ENCODE data around the gene UBE2S.
"Not testable (repeated sequence)": the region's sequence is repeated elsewhere in the genome, so short reads cannot be mapped to it uniquely, and the experiment has no call there.

UBE2S gene

DNA sequence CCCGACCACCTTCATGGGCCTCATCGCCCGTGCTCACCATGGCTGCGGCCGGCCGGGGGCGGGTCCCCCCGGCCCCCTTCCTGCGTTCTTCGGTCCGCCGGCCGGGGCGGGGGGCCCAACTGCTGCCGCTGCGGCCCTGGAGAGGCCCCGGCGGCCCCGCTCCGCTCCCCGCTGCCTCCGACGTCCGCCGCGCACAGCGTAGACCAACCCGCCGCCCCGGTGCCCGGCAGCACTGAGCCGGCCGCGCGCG is at the start of gene UBE2S:
UBE2S (minus strand) TSS at position 239 of the 250 bp plus-strand sequence; CDS start at position 40, 199 bp downstream.
- DNase-seq = not testable (repeated sequence)

DNA sequence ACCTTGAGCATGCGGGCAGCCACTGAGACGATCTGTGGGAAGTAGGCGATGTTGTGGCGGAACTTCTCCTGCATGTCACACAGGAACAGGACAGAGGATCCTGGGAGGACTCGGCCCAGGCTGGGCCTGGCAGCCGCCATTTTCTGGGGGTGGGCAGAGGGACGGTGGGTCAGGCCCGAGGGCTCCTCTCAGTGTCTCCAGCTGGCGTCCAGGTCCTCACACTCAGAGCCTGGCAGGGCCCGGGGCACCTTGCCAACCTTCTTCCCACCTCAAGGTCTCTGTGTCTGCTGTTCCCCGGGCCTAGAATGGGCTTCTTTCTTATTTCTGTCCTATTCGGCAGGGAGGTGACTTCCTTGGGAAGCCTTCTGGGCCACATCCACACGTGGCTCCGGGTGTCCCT is 48.8 kb upstream of the UBE2S start:
- no peak for DNase-seq

DNA sequence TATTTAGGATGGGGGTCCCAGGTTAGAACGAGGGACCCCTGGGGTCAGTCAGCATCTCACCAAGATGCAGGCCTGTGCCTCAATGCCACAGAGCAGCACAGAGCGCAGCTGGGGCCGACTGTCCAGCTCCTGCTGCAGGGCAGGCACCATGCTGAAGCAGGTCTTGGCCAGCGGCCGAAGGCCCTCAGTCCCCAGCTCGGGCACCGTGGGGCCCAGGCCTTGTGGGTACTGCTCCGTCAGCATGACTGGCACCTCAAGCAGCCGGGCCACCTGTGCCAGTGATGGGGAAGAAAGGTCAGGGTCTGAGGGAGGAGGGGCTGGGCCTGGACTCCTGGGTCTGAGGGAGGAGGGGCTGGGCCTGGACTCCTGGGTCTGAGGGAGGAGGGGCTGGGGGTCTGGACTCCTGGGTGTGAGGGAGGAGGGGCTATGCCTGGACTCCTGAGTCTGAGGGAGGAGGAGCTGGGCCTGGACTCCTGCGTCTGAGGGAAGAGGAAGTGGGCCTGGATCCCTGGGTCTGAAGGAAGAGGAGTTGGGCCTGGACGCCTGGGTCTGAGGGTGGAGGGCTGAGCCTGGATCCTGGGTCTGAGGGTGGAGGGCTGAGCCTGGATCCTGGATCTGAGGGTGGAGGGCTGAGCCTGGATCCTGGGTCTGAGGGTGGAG is 48.1 kb upstream of the UBE2S start:
- no peak for DNase-seq

DNA sequence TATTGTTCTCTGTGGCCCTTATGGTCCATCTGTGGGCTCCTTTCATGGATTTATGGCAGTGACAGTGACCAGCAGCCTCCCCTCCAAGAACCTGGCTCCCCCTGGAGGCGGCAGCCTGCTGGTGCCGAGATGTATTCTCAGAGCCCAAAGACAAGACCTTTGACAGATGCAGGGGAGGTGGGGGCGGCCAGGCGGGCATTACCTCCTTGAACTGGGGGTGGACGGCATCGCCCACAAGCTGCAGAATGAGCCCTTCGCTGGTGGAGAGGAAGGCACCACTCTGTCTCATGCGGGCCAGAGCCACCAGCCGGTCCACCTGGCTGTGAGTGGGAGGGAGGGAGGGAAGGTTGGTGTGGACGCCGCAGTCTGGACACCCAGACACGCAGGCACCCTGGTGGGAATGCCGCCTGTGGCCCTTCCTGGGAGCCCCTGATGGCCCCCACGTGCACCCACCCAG is 47.2 kb upstream of the UBE2S start:
- DNase-seq = peak; percentile 52

DNA sequence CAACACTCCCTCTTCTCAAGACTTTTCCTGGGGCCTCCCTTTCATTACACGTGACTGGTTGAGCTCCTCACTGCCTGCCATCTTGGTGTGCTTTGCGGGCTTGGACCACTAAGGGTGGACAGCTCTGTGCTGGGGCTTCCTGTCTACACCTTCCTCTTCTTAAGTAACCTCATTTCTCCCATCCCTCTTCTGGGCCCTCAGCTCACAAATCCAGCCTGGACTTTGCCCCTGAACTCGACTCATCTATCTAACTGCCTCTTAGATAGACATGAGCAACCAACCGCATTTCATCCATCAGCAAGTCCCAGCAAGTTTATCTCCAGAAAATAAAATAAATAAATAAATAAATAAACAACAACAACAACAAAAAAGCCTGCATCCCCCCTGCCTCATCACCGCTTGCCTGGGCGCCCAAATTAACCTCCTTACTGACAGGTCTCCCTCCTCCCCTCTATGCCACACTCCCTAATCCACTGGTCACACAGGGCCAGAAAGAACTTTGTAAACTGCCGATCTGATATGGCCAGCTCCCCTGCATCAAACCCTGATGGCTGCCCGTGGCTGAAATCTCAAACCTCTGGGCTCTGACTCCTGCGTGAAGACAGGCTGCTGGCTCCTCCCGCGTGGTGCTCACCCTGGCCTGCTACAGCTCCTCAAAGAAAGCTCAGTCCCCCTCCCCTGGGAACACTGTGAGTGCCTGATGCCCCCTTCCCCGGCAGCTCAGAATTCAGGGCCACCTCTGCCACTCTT is 46.1 kb upstream of the UBE2S start:
- DNase-seq = no peak

DNA sequence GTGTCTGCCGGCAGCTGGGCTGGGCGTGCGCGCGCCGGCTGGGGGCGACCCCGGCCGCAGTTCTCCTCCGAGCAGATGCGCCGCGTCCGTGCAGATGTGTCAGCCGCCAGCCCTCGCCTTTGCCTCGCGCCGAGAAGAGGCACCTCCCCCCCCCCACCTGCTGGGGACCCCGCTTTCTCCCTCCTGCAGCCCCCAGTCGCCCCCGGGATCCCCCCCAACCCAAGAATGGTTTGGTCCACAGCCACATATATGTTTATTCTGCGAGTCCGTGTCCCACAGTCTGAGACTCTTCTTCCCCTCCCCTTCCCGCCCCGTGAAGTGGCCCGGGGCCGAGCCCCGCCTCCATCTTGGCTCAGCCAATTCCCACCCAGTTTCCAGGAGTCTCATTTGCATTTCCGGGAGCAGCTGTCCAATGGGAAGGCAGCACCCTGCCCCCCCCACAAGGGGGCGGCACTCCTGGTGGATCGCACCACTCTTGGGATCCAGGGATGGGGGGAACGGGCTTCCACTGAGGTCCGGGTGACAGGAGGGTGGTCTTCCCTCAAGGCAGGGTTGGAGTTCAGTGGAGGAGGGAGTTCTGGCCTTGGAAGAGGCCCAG is 45.3 kb upstream of the UBE2S start:
- peak; percentile 57 for DNase-seq

DNA sequence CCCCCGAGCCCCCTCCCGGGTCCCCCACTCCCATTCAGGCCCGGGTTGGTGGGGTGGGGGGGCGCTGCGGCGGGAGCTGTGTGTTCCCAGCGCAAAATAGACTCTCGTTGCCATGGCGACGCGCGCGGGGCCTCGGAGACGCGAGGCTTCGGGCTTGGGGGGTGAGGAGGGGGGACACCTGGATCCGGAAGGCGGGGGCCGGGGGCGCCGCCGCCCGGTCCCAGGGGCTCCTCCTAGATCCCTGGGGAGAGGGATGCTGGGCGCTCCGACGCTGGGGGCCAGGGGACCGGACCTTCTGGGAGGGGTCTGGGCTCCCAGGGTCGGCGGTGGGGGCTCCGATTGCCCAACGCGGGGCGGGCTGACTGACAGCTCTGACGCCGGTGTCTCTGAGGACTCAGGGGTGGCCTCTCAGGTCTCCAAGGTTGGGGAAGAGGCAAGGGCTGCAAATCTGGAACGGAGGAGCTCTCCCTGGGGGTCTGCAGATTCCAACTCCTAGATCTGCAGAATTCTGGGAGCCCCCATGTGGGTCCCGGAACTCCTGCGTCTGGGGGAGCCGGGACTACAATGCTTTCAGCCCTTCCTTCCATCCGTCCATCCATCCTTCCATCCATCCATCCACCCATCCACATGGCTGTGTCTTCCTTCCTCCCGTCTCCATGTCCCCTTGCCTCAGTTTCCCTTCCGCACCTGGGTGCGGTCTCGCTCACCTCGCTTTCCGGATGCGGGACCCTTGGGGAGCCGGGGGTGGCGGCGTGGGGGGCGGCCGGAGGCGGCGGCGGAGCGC is 44.6 kb upstream of the UBE2S start:
- DNase-seq = peak; percentile 47

DNA sequence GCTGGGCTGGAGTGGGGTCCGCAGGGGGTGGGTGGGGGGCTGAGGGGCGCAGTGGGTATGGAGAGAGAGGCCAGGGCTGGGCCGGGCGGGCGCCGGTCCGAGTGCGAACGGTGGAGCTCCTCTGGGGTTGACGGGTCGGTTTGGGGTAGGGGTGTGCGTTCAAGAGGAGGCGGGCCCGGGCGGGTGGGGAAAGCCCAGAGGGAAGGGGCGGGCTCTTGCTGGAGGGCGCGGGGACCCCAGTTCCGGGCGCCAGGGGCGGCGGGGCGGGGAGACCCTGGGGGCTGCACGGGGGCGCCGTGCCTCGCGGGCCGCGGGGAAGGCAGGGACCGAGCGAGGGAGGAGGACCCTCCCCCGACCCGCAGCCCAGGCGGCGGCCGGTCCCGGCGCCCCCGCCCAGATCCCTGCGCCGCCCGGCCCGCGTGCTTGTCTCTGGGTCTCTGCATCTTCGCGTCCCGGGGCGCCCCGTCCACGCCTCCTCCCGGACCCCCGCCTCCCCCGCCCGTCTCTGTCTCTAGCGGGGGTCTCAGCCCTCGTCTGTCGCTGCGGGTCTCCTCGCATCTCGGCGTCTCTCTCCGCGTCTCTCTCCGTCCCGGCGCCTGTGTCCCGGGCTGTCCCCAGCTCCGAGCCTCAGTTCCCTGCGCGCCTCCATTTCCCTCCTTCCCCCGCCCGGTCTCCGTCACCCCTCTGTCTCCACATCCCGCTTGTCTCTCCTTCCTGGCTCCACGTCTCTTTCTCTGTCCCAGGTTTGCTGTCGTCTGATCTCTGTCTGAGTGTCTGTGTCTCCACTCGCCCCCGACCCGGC is 43.8 kb upstream of the UBE2S start:
- peak; percentile 29 for DNase-seq

DNA sequence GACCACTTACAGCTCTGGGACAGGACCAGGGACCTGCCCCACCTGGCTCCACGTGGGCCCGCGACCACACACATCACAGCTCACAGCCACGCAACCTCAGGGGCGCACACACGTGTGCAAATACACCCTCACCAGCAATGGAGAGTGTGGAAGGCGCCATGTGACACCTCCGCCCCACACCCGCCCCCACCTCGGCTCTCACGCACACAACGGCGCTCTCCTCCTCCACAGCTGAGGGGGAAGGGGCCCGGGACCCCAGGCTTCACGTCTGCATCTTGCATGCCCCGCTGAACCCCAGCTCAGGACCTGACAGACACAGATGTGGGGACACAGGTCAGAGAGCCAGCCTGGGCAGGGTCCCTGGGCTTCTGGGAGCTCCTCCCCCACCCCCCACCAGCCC is 41.9 kb upstream of the UBE2S start:
- DNase-seq = no peak

DNA sequence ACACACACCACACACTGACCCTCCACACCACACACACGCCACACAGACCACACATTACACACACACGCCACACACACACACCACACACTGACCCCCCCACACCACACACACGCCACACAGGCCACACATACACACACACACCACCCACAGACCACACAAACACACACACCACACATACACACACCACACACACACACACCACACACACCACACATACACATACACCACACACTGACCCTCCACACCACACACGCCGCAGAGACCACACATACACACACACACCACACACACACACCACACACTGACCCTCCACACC is 40.5 kb upstream of the UBE2S start:
- not testable (repeated sequence) for DNase-seq

DNA sequence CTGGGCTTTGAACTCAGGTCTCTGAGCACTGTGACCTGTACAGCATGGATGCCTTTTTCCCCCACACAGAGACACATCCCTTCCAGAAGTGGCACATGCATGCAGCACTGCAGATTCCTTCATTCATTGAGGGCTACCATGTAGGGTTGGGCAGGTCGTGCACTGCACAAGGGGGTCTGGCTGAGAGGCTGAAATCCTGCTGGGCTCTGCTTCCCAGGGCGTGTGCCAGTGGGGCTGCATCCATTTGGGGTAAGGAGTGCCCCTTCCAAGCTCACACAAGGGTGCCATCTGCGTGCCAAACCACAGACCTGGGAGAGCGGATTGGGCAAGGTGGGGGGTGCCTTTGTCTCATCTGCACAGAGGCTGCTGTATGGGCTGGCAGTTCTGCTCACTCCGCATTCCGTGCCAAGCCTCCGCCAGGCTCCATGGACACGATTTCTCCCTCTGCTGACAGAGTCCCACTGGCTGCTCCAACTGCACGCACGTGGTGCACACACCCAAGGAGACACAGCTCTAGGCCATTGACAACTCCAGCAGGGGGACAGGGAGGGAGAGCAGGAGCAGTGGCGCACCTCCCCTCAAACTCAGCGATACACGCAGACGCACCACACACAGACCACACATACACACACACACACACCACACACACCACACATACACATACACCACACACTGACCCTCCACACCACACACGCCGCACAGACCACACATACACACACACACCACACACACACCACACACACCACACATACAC is 40.0 kb upstream of the UBE2S start:
- DNase-seq = no peak

DNA sequence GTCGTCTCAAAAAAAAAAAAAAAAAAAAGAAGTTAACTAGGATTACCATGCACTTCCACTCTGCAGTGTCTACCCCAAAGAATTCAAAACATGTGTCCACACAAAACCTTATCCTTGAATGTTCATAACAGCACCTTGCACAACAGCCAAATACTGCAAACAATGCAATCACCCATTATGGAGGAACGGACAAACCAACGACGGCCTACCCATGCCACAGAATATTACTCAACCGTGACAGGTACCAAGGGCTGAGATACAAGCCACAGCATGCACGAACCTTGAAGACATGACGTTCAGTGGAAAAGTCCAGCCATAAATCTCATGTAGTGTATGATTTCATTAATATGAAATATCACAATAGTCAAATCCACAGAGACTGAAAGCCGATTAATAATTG is 38.5 kb upstream of the UBE2S start:
- DNase-seq = no peak

DNA sequence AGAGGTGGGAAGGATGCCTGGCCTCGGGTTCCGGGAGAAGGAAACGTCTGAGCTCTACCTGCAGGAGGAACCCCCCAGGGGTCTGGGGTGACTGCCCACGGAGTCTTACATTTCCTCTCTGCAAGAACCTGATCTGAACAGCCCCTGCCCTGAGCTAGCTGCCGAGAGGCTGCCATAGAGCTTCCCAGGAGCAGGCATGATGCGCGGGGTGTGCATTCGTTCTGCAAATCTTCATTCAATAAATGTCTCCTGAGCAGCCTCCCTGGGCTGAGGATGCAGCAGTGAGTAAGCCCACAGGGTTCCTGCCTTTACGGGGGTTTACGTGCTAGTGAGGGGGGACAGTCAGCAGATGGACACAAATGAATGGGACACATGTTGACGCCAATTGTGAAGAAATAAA is 37.1 kb upstream of the UBE2S start:
- DNase-seq = no peak

DNA sequence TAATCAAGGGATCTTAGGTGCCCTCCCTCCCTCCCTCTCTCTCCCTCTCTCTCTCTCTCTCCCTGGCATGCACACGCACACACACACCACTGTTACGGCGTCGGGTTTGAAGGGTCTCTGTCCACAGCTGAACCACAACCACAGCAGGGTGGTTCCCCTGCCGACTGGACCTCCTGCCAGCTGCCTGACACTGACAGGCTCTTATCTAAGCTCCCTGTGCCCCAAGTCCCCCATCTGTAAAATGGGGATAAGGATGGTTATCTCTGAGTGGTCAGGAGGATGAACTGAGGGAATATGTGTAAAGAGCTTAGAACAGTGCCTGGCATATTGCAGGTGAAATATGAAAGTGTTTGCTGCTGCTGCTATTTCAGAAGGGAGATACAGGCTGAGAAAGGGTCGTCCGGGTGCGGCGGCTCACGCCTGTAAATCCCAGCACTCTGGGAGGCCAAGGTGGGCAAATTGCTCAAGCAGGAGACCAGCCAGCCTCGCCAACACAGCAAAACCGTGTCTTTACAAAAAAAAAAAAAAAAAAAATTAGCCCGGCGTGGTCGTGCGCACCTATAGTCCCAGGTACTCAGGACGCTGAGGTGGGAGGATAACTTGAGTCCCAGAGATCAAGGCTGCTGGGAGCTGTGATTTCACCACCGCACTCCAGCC is 36.4 kb upstream of the UBE2S start:
- no peak for DNase-seq

DNA sequence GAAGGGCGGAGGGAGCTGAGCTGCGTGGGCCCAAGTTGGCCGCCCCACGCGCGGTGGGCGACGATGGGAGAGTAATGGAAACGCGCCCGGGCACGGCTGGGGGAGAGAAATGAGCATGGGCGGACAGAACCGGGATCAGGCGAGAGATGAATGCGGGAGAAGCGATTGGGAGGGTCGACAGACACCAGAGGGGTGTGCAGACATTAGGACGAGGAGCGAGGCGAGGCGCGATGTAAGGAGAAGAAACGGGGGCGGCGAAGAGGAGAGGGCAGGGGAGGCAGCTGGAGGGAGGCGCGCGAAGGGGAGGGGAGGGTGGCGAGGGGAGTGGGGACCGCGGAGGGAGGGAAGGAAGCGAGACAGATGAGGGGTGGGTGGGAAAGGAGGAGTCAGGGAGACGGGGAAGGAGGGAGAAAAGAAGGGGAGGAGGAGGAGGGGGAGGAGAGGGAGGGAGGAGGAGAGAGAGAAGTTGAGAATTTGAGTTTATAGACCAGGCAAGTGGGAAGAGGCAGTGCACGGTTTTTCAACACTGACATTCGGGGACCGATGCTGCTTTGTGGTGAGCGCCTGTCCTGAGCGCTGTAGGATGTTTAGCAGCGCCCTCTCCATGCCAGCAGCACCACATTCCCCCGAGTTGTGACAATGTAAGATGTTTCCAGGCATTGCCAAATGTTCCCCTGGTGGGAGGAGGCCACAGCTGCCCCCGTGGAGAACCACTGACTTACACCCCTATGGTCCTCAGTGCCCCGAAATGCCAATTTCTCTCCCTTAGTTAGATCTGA is 35.6 kb upstream of the UBE2S start, which contains the start of gene SHISA7:
SHISA7 (minus strand) TSS at position 256 of the 779 bp plus-strand sequence. CDS start 437 bp downstream, outside the sequence.
- DNase-seq = no peak

DNA sequence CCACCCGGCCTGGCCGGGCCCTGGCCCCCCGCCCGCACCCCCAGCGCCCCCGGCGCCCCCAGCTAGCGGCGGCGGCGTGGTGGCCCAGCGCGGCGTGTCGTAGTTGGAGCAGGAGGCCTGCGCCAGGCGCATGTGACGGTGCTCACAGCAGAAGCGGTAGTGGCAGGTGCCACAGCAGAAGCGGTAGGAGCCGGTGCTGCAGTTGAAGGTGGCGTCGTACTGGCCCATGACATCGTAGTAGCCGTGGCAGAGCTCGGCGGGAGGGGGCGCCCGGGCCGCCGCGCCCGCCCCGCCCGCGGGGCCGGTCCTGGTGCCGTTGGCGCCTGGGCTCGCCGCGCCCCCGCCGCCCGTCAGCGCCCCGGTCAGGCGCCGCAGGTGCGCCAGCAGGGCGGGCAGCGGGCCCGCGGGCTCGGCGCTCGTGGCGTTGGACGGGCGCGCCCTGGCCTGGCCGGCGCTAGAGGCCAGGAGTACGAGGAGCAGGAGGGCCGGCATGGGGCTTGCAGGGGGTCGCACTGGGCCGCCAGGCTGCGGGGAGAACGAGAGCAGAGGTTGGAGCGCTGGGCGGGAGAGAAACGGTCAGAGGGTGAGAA is 34.9 kb upstream of the UBE2S start:
- DNase-seq = no peak

DNA sequence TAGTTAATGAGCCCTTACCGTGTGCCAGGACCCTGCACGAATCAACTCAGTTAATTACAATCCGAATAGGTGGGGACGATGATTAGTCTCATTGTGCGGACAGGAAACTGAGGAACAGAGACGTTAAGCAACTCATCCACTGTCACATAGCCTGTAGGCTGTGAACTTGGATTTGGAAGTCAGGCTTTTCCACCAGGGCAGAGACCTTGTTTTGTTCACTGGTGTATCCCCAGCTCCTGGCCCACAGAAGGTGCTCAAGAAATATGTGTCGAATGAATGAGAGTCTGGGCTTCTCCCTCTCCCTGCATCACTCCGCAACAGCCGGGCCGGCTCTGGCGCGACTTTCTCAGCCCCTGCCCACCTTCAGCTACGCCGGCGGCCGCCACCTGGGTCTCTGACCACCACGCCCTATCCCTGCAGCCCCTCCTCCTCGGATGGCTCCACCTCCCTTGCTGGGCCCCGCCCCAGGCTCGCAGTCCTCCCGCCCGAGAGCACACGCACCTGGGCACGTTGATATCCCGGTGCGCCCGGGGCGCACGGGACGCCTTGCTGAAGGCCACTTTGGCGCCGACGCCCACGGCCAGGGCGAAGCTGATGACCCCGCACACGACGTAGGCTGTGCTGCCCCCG is 34.2 kb upstream of the UBE2S start:
- DNase-seq = no peak

DNA sequence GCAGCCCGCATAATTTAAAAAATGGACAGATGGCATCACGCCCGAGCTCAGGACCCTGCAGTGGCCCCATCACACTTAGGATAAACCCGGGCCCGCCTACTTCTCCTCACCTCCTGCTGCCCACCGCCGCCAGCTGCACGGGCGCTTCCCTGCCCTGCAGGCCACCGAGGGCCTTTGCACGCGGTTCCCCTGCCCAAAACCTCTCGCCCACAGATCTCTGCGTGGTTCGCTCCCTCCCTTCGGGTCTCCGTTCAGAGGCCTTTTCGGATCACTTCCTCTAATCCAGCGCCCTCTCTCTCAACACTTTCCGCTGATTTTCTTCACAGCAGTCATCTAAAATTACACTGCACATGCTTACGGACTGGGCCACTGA is 33.7 kb upstream of the UBE2S start:
- DNase-seq = no peak

DNA sequence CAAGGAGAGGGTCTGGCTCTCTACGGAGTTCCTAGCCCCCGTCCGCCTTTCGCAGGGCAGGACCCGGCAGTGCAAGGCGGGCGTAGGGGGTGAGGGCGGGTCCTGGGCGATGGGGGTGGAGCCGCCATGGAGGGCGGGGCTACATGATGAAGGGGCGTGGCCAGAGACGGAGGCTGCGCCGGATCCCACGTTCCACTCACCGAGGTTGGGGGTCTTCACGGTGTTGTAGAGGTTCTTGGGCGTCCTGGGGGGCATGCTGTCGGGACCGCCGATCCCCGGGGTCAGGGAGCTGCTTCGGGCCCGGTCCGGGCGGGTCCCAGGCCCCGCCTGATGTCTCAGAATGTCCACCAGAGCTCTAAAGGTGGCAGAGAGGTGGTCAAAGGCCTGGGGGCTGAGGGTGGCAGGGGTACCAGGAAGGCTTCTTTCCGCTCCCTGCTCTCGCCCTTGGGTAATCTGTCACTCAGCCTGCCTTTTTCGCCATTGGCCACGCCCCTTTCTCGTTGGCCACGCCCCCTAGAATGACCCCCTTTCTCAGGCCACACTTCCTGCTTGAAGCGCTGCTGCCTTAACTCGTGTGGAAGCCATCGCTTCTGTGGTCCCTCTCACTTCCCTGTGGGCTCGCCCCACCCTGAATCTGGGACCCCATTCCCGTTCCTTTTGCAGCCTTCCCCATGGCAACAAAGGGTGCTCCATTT is 33.0 kb upstream of the UBE2S start:
- no peak for DNase-seq
